HepG2 (cell line): Measurements from ENCODE around the gene CERT1. TPM values are rescaled to one million over a fixed set of nuclear protein-coding genes. Genes with fewer than 3 reads are reported as not detected.

Experiments
- ARID2 ChIP-seq: sonication (generic); formaldehyde crosslinking; IDR thresholded peaks from 2 replicates; pipeline ENCODE4 v1.8.1; 2022; ENCODE audit warnings: mild to moderate bottlenecking, missing genetic modification reagents, borderline replicate concordance
- ELF3 ChIP-seq: IDR thresholded peaks from 2 replicates; pipeline ENCODE4 v1.6.1; 2016; ENCODE audit warnings: missing genetic modification reagents, missing compliant biosample characterization
- IRF2 ChIP-seq: IDR thresholded peaks from 2 replicates; pipeline ENCODE4 v1.6.1; 2018; ENCODE audit warnings: missing genetic modification reagents, missing compliant biosample characterization
- MEIS2 ChIP-seq: sonication (generic); formaldehyde crosslinking; IDR thresholded peaks from 2 replicates; pipeline ENCODE4 v1.9.0; 2021; ENCODE audit warnings: mild to moderate bottlenecking, missing genetic modification reagents
- NFIC ChIP-seq: IDR thresholded peaks from 2 replicates; pipeline ENCODE4 v1.6.1; 2012; ENCODE audit warnings: mild to moderate bottlenecking, low read length, inconsistent platforms
- NKX3-1 ChIP-seq: sonication (generic); formaldehyde crosslinking; IDR thresholded peaks from 2 replicates; pipeline ENCODE4 v1.5.0; 2020; ENCODE audit warnings: missing genetic modification reagents
- NRL ChIP-seq: sonication (generic); formaldehyde crosslinking; IDR thresholded peaks from 2 replicates; pipeline ENCODE4 v1.5.0; 2020; ENCODE audit warnings: missing genetic modification reagents, mild to moderate bottlenecking, moderate library complexity, borderline replicate concordance
- PITX1 ChIP-seq: sonication (generic); formaldehyde crosslinking; IDR thresholded peaks from 2 replicates; pipeline ENCODE4 v1.5.1; 2020; ENCODE audit warnings: mild to moderate bottlenecking, missing genetic modification reagents
- PRMT3 ChIP-seq: sonication (generic); formaldehyde crosslinking; IDR thresholded peaks from 2 replicates; pipeline ENCODE4 v1.8.1; 2022; ENCODE audit warnings: low read depth, mild to moderate bottlenecking, moderate library complexity, missing genetic modification reagents, borderline replicate concordance
- RXRA ChIP-seq: sonication (generic); formaldehyde crosslinking; IDR thresholded peaks from 2 replicates; pipeline ENCODE4 v1.5.1; 2020; ENCODE audit warnings: missing genetic modification reagents
- SOX6 ChIP-seq, 2 experiments: fragments of 450-650 bp in 1 of 2; sonication (generic) in 1 of 2; formaldehyde crosslinking in 1 of 2; IDR thresholded peaks; 2 replicates each; pipeline versions ENCODE4 v1.4.0 to v1.6.1; 2017 to 2020; ENCODE audit warnings: antibody characterized with exemption in 1 of 2, mild to moderate bottlenecking in 1 of 2, missing genetic modification reagents in 1 of 2
- SRY ChIP-seq: sonication (generic); formaldehyde crosslinking; IDR thresholded peaks from 2 replicates; pipeline ENCODE4 v1.8.0; 2022; ENCODE audit warnings: mild to moderate bottlenecking, missing genetic modification reagents
- ZNF160 ChIP-seq: sonication (generic); formaldehyde crosslinking; IDR thresholded peaks from 2 replicates; pipeline ENCODE4 v1.8.0; 2022; ENCODE audit warnings: mild to moderate bottlenecking, inconsistent platforms, missing genetic modification reagents
- ZNF563 ChIP-seq: sonication (generic); formaldehyde crosslinking; IDR thresholded peaks from 2 replicates; pipeline ENCODE4 v1.8.0; 2022; ENCODE audit warnings: mild to moderate bottlenecking, moderate library complexity, missing genetic modification reagents
- ZNF747 ChIP-seq: sonication (generic); formaldehyde crosslinking; IDR thresholded peaks from 2 replicates; pipeline ENCODE4 v1.8.1; 2023; ENCODE audit warnings: missing genetic modification reagents, mild to moderate bottlenecking, borderline replicate concordance
- polyA plus RNA-seq, 8 experiments: library from polyadenylated mRNA; depleted of rRNA in 3 of 8; stranded (reverse) in 7 of 8; unstranded in 1 of 8; fragments of >200 nt; fragmentation: Illumina TruSeq in 4 of 8; extraction: Trizol in 4 of 8; gene quantifications; 2 replicates each; pipeline versions ENCODE4 v1.2.1 to v1.2.3, GENCODE V29; 2011 to 2016; ENCODE audit warnings: low read depth in 4 of 8, missing spikeins in 1 of 8, mixed read lengths in 1 of 8; ENCODE audit not compliant: insufficient read depth in 1 of 8
- total RNA-seq, 5 experiments: library from RNA; depleted of rRNA; stranded (reverse); fragments of >200 nt; fragmentation: Illumina TruSeq; extraction: Trizol; gene quantifications; 2 replicates each; pipeline ENCODE4 v1.2.3, GENCODE V29; 2016; ENCODE audit warnings: low read depth in 1 of 5
- TF ChIP-seq, protein P1 (sequence below): IDR thresholded peaks from 2 replicates; pipeline ENCODE4 v1.6.1; 2012; ENCODE audit warnings: inconsistent platforms
- TF ChIP-seq, protein P2 (sequence below): sonication (generic); formaldehyde crosslinking; IDR thresholded peaks from 2 replicates; pipeline ENCODE4 v1.5.1; 2020; ENCODE audit warnings: mild to moderate bottlenecking, missing genetic modification reagents, moderate library complexity
- TF ChIP-seq, protein P3 (sequence below): IDR thresholded peaks from 2 replicates; pipeline ENCODE4 v1.6.1; 2016; ENCODE audit warnings: low read depth, control low read depth
- TF ChIP-seq, protein P4 (sequence below): sonication (generic); formaldehyde crosslinking; IDR thresholded peaks from 2 replicates; pipeline ENCODE4 v1.4.0; 2020; ENCODE audit warnings: low read depth, mild to moderate bottlenecking, missing genetic modification reagents
- TF ChIP-seq, protein P5 (sequence below): sonication (generic); formaldehyde crosslinking; IDR thresholded peaks from 2 replicates; pipeline ENCODE4 v1.8.0; 2022; ENCODE audit warnings: mild to moderate bottlenecking, missing genetic modification reagents, moderate library complexity

The CERT1 gene
- total and polyA plus RNA-seq, 2 of the 13 experiments (the other 11 are each of a cell fraction or from before 2014, with no cell fraction given), result 8.2 to 12.7 TPM

DNA sequence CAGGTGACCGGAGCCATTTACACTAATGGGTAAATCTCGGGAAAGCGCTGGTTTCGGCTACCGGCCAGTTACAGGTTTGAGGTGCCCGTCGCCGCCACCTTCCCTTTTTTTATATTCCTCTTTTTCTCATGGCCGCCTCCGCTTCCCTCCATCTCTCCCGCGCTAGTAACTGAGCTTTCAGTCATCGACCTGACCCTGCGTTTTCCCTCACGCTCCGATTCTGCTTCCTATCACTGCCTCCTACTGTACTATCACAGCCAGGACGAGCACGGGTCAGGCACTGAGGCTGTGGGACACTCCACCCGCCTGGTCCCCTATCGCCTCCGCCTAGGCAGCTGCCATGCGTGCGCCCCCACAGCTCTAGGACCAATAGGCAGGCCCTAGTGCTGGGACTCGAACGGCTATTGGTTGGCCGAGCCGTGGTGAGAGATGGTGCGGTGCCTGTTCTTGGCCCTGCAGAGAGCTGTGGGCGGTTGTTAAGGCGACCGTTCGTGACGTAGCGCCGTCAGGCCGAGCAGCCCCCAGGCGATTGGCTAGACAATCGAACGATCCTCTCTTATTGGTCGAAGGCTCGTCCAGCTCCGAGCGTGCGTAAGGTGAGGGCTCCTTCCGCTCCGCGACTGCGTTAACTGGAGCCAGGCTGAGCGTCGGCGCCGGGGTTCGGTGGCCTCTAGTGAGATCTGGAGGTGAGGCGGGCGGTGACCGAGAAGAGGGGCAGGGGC lies 174.7 kb downstream of the CERT1 start, which contains the start of gene HMGCR (continued):
- TF ChIP-seq, protein P1, sequence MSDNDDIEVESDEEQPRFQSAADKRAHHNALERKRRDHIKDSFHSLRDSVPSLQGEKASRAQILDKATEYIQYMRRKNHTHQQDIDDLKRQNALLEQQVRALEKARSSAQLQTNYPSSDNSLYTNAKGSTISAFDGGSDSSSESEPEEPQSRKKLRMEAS, result peak; percentile 91
- TF ChIP-seq ZNF563 (peak; percentile 77; the same call in 1 of the 2 replicates), IRF2 (peak; percentile 91), PRMT3 (CRISPR knock-in tag) (peak; percentile 62; the same call in 1 of the 2 replicates), RXRA (CRISPR knock-in tag) (peak; percentile 65; the same call in 1 of the 2 replicates), ZNF747 (CRISPR knock-in tag) (peak; percentile 7; the same call in 1 of the 2 replicates), PITX1 (CRISPR knock-in tag) (peak; percentile 43; the same call in 1 of the 2 replicates), SRY (CRISPR knock-in tag) (peak; percentile 35), ZNF160 (peak; percentile 58; the same call in 1 of the 2 replicates), ELF3 (CRISPR knock-in tag) (peak; percentile 74; the same call in 1 of the 2 replicates), NKX3-1 (CRISPR knock-in tag) (peak; percentile 57; the same call in 1 of the 2 replicates), NRL (CRISPR knock-in tag) (peak; percentile 68; the same call in 1 of the 2 replicates), ARID2 (CRISPR knock-in tag) (0 out of 2 replicates have a peak, but pooled peaks have one; percentile 77), SOX6 (IDR thresholded peaks at IDR 0.05) (no peak), SOX6 (CRISPR knock-in tag; IDR thresholded peaks at IDR 0.05) (peak; percentile 58), MEIS2 (CRISPR knock-in tag) (peak; percentile 79; the same call in 1 of the 2 replicates), NFIC (no peak)
- TF ChIP-seq, protein P2, sequence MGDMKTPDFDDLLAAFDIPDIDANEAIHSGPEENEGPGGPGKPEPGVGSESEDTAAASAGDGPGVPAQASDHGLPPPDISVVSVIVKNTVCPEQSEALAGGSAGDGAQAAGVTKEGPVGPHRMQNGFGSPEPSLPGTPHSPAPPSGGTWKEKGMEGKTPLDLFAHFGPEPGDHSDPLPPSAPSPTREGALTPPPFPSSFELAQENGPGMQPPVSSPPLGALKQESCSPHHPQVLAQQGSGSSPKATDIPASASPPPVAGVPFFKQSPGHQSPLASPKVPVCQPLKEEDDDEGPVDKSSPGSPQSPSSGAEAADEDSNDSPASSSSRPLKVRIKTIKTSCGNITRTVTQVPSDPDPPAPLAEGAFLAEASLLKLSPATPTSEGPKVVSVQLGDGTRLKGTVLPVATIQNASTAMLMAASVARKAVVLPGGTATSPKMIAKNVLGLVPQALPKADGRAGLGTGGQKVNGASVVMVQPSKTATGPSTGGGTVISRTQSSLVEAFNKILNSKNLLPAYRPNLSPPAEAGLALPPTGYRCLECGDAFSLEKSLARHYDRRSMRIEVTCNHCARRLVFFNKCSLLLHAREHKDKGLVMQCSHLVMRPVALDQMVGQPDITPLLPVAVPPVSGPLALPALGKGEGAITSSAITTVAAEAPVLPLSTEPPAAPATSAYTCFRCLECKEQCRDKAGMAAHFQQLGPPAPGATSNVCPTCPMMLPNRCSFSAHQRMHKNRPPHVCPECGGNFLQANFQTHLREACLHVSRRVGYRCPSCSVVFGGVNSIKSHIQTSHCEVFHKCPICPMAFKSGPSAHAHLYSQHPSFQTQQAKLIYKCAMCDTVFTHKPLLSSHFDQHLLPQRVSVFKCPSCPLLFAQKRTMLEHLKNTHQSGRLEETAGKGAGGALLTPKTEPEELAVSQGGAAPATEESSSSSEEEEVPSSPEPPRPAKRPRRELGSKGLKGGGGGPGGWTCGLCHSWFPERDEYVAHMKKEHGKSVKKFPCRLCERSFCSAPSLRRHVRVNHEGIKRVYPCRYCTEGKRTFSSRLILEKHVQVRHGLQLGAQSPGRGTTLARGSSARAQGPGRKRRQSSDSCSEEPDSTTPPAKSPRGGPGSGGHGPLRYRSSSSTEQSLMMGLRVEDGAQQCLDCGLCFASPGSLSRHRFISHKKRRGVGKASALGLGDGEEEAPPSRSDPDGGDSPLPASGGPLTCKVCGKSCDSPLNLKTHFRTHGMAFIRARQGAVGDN, result peak; percentile 89
- TF ChIP-seq, protein P3, sequence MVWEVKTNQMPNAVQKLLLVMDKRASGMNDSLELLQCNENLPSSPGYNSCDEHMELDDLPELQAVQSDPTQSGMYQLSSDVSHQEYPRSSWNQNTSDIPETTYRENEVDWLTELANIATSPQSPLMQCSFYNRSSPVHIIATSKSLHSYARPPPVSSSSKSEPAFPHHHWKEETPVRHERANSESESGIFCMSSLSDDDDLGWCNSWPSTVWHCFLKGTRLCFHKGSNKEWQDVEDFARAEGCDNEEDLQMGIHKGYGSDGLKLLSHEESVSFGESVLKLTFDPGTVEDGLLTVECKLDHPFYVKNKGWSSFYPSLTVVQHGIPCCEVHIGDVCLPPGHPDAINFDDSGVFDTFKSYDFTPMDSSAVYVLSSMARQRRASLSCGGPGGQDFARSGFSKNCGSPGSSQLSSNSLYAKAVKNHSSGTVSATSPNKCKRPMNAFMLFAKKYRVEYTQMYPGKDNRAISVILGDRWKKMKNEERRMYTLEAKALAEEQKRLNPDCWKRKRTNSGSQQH (CRISPR knock-in tag), result peak; percentile 87
- TF ChIP-seq, protein P4, sequence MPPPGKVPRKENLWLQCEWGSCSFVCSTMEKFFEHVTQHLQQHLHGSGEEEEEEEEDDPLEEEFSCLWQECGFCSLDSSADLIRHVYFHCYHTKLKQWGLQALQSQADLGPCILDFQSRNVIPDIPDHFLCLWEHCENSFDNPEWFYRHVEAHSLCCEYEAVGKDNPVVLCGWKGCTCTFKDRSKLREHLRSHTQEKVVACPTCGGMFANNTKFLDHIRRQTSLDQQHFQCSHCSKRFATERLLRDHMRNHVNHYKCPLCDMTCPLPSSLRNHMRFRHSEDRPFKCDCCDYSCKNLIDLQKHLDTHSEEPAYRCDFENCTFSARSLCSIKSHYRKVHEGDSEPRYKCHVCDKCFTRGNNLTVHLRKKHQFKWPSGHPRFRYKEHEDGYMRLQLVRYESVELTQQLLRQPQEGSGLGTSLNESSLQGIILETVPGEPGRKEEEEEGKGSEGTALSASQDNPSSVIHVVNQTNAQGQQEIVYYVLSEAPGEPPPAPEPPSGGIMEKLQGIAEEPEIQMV (CRISPR knock-in tag), result peak; percentile 64; the same call in 1 of the 2 replicates
- TF ChIP-seq, protein P5, sequence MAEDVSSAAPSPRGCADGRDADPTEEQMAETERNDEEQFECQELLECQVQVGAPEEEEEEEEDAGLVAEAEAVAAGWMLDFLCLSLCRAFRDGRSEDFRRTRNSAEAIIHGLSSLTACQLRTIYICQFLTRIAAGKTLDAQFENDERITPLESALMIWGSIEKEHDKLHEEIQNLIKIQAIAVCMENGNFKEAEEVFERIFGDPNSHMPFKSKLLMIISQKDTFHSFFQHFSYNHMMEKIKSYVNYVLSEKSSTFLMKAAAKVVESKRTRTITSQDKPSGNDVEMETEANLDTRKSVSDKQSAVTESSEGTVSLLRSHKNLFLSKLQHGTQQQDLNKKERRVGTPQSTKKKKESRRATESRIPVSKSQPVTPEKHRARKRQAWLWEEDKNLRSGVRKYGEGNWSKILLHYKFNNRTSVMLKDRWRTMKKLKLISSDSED, result no peak
